Neural progenitor cell (in vitro differentiated cells): ENCODE data around the gene EHD4.

Source experiments
- CTCF ChIP-seq: fragments of 200-600 bp; sonication (generic); IDR thresholded peaks from 2 replicates; pipeline ENCODE4 v1.5.1; 2017; ENCODE audit warnings: antibody characterized with exemption, mild to moderate bottlenecking
- EZH2 ChIP-seq: fragments of 200-600 bp; sonication (generic); IDR thresholded peaks from 2 replicates; pipeline ENCODE4 v1.6.1; 2017; ENCODE audit warnings: antibody characterized with exemption, mild to moderate bottlenecking, moderate library complexity

DNA sequence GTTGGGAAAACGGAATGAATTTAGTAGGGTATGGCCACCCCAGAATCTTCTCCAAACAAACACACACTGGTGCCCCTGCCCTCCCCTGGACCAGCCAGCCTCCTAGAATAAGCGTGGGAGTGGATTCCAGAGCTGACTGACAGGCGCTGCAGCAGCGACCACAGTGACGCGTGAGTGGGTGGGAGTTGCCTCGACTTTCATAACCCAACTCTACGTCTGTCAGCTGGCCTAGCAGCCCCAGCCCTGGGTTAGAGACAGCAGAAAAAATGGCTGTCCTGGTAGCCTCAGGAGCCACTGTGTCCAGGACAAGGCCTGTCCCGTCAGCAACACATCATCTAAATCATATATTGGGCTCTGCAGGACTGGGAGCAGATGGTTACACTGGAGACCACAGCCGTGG, 123.7 kb downstream of the EHD4 start:
- TF ChIP-seq CTCF, result no peak
- no peak for TF ChIP-seq EZH2
